ENCODE measurements around the gene NMNAT1. TPM values are rescaled to one million over a fixed set of nuclear protein-coding genes. Genes with fewer than 3 reads are reported as not detected.

Gene NMNAT1
- total and polyA plus RNA-seq, 2 of the 8 experiments (the other 6 are each of a cell fraction or from before 2014, with no cell fraction given) = 2.0 to 2.5 TPM

DNA sequence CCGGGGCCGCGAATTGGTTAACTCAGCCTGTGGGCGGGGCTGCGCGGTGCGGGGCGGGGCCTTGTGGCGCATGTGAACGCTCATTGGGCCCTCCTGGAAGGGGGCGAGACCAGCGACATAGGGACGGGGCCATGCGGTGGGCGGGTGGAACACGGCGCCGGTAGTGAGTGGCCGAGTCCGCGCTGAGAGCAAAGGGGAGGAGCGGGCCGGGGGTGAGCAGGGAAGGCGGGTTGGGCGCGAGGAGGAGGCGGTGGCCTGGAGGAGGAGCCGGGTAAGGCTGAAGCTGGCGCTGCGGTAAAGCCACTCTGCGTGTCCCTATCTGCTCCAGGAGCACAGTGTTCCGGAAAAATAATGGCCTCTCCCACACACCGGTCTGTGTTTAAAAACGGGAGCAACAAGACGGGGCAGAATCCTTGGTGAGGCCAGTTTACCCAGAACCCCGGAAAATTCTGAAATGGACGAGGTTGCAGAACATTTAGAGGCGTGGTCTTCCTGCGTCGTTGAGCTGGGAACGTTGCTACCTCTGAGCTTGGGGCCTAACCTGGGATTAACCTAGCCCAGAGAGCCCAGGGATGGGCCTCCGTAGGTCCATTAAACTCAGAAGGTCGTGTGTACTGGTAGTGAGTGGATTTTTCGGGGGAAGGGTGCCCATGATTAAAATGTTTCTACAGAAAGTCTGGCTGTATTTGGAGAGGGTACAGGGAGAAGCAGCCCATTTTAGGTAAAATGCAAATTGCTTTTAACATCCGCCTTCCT, 32.7 kb upstream of the NMNAT1 start (continued):
- TF ChIP-seq, protein P1, sequence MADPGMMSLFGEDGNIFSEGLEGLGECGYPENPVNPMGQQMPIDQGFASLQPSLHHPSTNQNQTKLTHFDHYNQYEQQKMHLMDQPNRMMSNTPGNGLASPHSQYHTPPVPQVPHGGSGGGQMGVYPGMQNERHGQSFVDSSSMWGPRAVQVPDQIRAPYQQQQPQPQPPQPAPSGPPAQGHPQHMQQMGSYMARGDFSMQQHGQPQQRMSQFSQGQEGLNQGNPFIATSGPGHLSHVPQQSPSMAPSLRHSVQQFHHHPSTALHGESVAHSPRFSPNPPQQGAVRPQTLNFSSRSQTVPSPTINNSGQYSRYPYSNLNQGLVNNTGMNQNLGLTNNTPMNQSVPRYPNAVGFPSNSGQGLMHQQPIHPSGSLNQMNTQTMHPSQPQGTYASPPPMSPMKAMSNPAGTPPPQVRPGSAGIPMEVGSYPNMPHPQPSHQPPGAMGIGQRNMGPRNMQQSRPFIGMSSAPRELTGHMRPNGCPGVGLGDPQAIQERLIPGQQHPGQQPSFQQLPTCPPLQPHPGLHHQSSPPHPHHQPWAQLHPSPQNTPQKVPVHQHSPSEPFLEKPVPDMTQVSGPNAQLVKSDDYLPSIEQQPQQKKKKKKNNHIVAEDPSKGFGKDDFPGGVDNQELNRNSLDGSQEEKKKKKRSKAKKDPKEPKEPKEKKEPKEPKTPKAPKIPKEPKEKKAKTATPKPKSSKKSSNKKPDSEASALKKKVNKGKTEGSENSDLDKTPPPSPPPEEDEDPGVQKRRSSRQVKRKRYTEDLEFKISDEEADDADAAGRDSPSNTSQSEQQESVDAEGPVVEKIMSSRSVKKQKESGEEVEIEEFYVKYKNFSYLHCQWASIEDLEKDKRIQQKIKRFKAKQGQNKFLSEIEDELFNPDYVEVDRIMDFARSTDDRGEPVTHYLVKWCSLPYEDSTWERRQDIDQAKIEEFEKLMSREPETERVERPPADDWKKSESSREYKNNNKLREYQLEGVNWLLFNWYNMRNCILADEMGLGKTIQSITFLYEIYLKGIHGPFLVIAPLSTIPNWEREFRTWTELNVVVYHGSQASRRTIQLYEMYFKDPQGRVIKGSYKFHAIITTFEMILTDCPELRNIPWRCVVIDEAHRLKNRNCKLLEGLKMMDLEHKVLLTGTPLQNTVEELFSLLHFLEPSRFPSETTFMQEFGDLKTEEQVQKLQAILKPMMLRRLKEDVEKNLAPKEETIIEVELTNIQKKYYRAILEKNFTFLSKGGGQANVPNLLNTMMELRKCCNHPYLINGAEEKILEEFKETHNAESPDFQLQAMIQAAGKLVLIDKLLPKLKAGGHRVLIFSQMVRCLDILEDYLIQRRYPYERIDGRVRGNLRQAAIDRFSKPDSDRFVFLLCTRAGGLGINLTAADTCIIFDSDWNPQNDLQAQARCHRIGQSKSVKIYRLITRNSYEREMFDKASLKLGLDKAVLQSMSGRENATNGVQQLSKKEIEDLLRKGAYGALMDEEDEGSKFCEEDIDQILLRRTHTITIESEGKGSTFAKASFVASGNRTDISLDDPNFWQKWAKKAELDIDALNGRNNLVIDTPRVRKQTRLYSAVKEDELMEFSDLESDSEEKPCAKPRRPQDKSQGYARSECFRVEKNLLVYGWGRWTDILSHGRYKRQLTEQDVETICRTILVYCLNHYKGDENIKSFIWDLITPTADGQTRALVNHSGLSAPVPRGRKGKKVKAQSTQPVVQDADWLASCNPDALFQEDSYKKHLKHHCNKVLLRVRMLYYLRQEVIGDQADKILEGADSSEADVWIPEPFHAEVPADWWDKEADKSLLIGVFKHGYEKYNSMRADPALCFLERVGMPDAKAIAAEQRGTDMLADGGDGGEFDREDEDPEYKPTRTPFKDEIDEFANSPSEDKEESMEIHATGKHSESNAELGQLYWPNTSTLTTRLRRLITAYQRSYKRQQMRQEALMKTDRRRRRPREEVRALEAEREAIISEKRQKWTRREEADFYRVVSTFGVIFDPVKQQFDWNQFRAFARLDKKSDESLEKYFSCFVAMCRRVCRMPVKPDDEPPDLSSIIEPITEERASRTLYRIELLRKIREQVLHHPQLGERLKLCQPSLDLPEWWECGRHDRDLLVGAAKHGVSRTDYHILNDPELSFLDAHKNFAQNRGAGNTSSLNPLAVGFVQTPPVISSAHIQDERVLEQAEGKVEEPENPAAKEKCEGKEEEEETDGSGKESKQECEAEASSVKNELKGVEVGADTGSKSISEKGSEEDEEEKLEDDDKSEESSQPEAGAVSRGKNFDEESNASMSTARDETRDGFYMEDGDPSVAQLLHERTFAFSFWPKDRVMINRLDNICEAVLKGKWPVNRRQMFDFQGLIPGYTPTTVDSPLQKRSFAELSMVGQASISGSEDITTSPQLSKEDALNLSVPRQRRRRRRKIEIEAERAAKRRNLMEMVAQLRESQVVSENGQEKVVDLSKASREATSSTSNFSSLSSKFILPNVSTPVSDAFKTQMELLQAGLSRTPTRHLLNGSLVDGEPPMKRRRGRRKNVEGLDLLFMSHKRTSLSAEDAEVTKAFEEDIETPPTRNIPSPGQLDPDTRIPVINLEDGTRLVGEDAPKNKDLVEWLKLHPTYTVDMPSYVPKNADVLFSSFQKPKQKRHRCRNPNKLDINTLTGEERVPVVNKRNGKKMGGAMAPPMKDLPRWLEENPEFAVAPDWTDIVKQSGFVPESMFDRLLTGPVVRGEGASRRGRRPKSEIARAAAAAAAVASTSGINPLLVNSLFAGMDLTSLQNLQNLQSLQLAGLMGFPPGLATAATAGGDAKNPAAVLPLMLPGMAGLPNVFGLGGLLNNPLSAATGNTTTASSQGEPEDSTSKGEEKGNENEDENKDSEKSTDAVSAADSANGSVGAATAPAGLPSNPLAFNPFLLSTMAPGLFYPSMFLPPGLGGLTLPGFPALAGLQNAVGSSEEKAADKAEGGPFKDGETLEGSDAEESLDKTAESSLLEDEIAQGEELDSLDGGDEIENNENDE (IDR thresholded peaks at IDR 0.05; ENCODE audit: insufficient replicate concordance, low read length) = no peak
- TF ChIP-seq TAF7 (optimal IDR thresholded peaks at IDR 0.05; ENCODE audit: borderline replicate concordance, low read depth, low read length) (peak; percentile 29), JUND (IDR thresholded peaks at IDR 0.05; ENCODE audit: low read length) (no peak; the same call in 1 of the 2 replicates), BCL11A (IDR thresholded peaks at IDR 0.05; ENCODE audit: low read depth in 2 of 2, low read length in 2 of 2) (no peak), SIRT6 (IDR thresholded peaks at IDR 0.05; ENCODE audit: low read length) (no peak), GTF2F1 (IDR thresholded peaks at IDR 0.05; ENCODE audit: borderline replicate concordance, low read depth, low read length) (no peak), YY1 (IDR thresholded peaks at IDR 0.05; ENCODE audit: low read depth, low read length) (no peak), SP1 (IDR thresholded peaks at IDR 0.05; ENCODE audit: low read depth, low read length) (no peak), CHD2 (IDR thresholded peaks at IDR 0.05; ENCODE audit: low read length) (no peak), EGR1 (IDR thresholded peaks at IDR 0.05; ENCODE audit: borderline replicate concordance, low read depth, low read length) (no peak)
- TF ChIP-seq, protein P2, sequence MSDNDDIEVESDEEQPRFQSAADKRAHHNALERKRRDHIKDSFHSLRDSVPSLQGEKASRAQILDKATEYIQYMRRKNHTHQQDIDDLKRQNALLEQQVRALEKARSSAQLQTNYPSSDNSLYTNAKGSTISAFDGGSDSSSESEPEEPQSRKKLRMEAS (IDR thresholded peaks at IDR 0.05) = peak; percentile 76

Measured in H1 (cell line).